ENCODE measurements around the gene JAZF1. TPM values are rescaled to one million over a fixed set of nuclear protein-coding genes. Genes with fewer than 3 reads are reported as not detected.
A peak's percentile ranks its signal among the peaks of the same experiment; 100 is the strongest.

The JAZF1 gene
- total and polyA plus RNA-seq, 2 of the 4 experiments (the other 2 are of a cell fraction): 8.4 to 10.5 TPM

GRCh38 chr7:27906385-27907091 lies 274.1 kb downstream of the JAZF1 start:
- Histone ChIP-seq H3K23ac (ENCODE audit: low read depth, low read length) (no peak overlapping the region), H2BK5ac (ENCODE audit: low read depth, low read length, poor library complexity, severe bottlenecking) (no peak overlapping the region), H3K9me3 (ENCODE audit: control insufficient read depth, insufficient read depth, low read length) (no peaks in the 10 kb centered on the region), H3K56ac (ENCODE audit: extremely low read depth, insufficient read depth, low read length) (no peak overlapping the region), H3K4ac (ENCODE audit: low read depth, low read length) (no peak overlapping the region), H2BK120ac (ENCODE audit: low read depth, low read length) (no peak overlapping the region), H3K27me3 (ENCODE audit: control insufficient read depth, insufficient read depth, low read length) (no peaks in the 10 kb centered on the region), H3K18ac (ENCODE audit: low read depth, low read length) (no peak overlapping the region), H4K5ac (ENCODE audit: low read depth, low read length) (no peak overlapping the region), H4K20me1 (ENCODE audit: insufficient read depth, low read length) (peaks cover 7% of the 10 kb centered on the region; the same call in 1 of the 2 replicates), H2AFZ (replicated peaks; ENCODE audit: low read length, poor library complexity) (no peak overlapping the region), H4K8ac (ENCODE audit: low read depth in 2 of 2, low read length in 2 of 2) (no peak overlapping the region), H2BK20ac (ENCODE audit: low read depth, low read length) (no peak overlapping the region), H3K9ac (ENCODE audit: low read depth, low read length) (no peak overlapping the region), H3K27ac (ENCODE audit: insufficient read depth, low read length) (no peak overlapping the region), H3K4me2 (ENCODE audit: low read depth, low read length) (no peak overlapping the region), H3K79me1 (ENCODE audit: low read depth in 1 of 2, low read length in 2 of 2) (peaks cover 3 to 24% of the 10 kb centered on the region in 2 experiments; a peak in 3 of 4 replicates), H3K4me1 (ENCODE audit: control insufficient read depth, insufficient read depth, low read length) (peaks cover 3% of the 10 kb centered on the region), H2AK5ac (ENCODE audit: low read depth, low read length) (no peak overlapping the region), H3K14ac (replicated peaks; ENCODE audit: low read depth, low read length) (no peak overlapping the region), H3K4me3 (ENCODE audit: insufficient read depth, low read depth, low read length) (no peak overlapping the region), H4K91ac (ENCODE audit: insufficient read depth, low read depth, low read length) (no peak overlapping the region), H3K9me1 (ENCODE audit: insufficient read depth, low read length) (peaks cover 3% of the 10 kb centered on the region; the same call in 1 of the 2 replicates), H2AK9ac (replicated peaks; ENCODE audit: low read depth, low read length, poor library complexity) (no peak overlapping the region), H2BK15ac (ENCODE audit: low read depth, low read length) (no peak overlapping the region), H3K36me3 (ENCODE audit: control insufficient read depth, insufficient read depth, low read length) (no peaks in the 10 kb centered on the region)
- ChIA-PET POLR2A (ENCODE audit: unreplicated experiment) (no interaction called here), CTCF (interaction anchor here (1.1 to 1.3 kb wide), 3 partner anchors 9 to 11 kb away, joined by 3 to 4 read pairs (median 4); no protein-coding TSS in a partner anchor)
- intact Hi-C loops (cut with micrococcal nuclease): no loop called here
- in situ Hi-C loops (cut with MboI; ENCODE audit: low sequenced_read_pairs): no loop called here
- WGBS, 2 experiments (ENCODE audit: extremely low coverage in 2 of 2, insufficient read length in 1 of 2): no CpG with 5 or more reads among the region's 4 CpGs
- no TSS peak for BruUV-seq (replicated peaks)
- DNase-seq (no peak), ATAC-seq (ENCODE audit: low read depth) (no peak)
- dilution Hi-C loops (cut with HindIII; ENCODE audit: low sequenced_read_pairs, unreplicated experiment): no loop called here
- TF ChIP-seq RCOR1 (IDR thresholded peaks at IDR 0.05; ENCODE audit: insufficient replicate concordance, low read length): no peak
- TF ChIP-seq MAFK (IDR thresholded peaks at IDR 0.05; ENCODE audit: low read depth, low read length): peak; percentile 58
- no peak for TF ChIP-seq FOS (IDR thresholded peaks at IDR 0.05; ENCODE audit: low read depth, low read length)
- TF ChIP-seq USF2 (IDR thresholded peaks at IDR 0.05; ENCODE audit: low read depth, low read length): no peak

All from IMR-90 (cell line).